ENCODE measurements around the gene GLS. TPM values are rescaled to one million over a fixed set of nuclear protein-coding genes. Genes with fewer than 3 reads are reported as not detected.

GLS gene
- total RNA-seq, 3 donors from 2014 or later: 96.7 to 157 (median 133) TPM

GRCh38 chr2:190980630-190981209 is 100.1 kb downstream of the GLS start:
- DNase-seq (ENCODE audit: low spot score in 2 of 2): no peak
- Histone ChIP-seq H3K27me3 (no peaks in the 10 kb centered on the region), H3K4me1 (no peaks in the 10 kb centered on the region), H3K4me3 (no peak overlapping the region), H3K27ac (peak overlapping the region; percentile 56 to 76), H3K9me3 (no peaks in the 10 kb centered on the region), H3K36me3 (peaks cover 18% of the 10 kb centered on the region)
- intact Hi-C loops (cut with DNase I; ENCODE audit: low total_unique reads): no loop called here
- TF ChIP-seq CTCF (IDR thresholded peaks at IDR 0.05) (no peak), POLR2A (IDR thresholded peaks at IDR 0.05) (no peak), POLR2AphosphoS5 (IDR thresholded peaks at IDR 0.05) (no peak)

GRCh38 chr2:190981333-190981732 is 100.7 kb downstream of the GLS start:
- no peaks in the 10 kb centered on the region for H3K9me3 ChIP-seq
- peaks cover 18% of the 10 kb centered on the region for H3K36me3 ChIP-seq
- no peaks in the 10 kb centered on the region for H3K27me3 ChIP-seq
- intact Hi-C loops (cut with DNase I; ENCODE audit: low total_unique reads): no loop called here
- DNase-seq (ENCODE audit: low spot score in 2 of 2): no peak
- no peak overlapping the region for H3K27ac ChIP-seq
- no peaks in the 10 kb centered on the region for H3K4me1 ChIP-seq
- H3K4me3 ChIP-seq: no peak overlapping the region
- TF ChIP-seq POLR2A (IDR thresholded peaks at IDR 0.05) (no peak), CTCF (IDR thresholded peaks at IDR 0.05) (no peak), POLR2AphosphoS5 (IDR thresholded peaks at IDR 0.05) (no peak)

- intact Hi-C loops (cut with DNase I; ENCODE audit: low total_unique reads): no loop called here
Observed at GRCh38 chr2:190981733-190982132, 101.1 kb downstream of the GLS start.

GRCh38 chr2:190982262-190983034 is 101.8 kb downstream of the GLS start:
- Histone ChIP-seq H3K9me3 (no peaks in the 10 kb centered on the region), H3K27ac (no peak overlapping the region), H3K4me3 (no peak overlapping the region), H3K36me3 (peaks cover 18% of the 10 kb centered on the region), H3K4me1 (no peaks in the 10 kb centered on the region), H3K27me3 (no peaks in the 10 kb centered on the region)
- no peak for DNase-seq (ENCODE audit: low spot score in 2 of 2)
- TF ChIP-seq CTCF (IDR thresholded peaks at IDR 0.05) (no peak), POLR2A (IDR thresholded peaks at IDR 0.05) (no peak), POLR2AphosphoS5 (IDR thresholded peaks at IDR 0.05) (no peak)
- intact Hi-C loops (cut with DNase I; ENCODE audit: low total_unique reads): no loop called here

More at GRCh38 chr2:190981733-190982132, 101.1 kb downstream of the GLS start:
- H3K9me3 ChIP-seq: no peaks in the 10 kb centered on the region
- no peaks in the 10 kb centered on the region for H3K27me3 ChIP-seq
- TF ChIP-seq POLR2AphosphoS5 (IDR thresholded peaks at IDR 0.05) (no peak), CTCF (IDR thresholded peaks at IDR 0.05) (no peak), POLR2A (IDR thresholded peaks at IDR 0.05) (no peak)
- no peaks in the 10 kb centered on the region for H3K4me1 ChIP-seq
- H3K36me3 ChIP-seq: peaks cover 18% of the 10 kb centered on the region
- H3K4me3 ChIP-seq: no peak overlapping the region
- H3K27ac ChIP-seq: no peak overlapping the region
- no peak for DNase-seq (ENCODE audit: low spot score in 2 of 2)

- no peaks in the 10 kb centered on the region for H3K9me3 ChIP-seq
- intact Hi-C loops (cut with DNase I; ENCODE audit: low total_unique reads): no loop called here
- no peak overlapping the region for H3K27ac ChIP-seq
- H3K36me3 ChIP-seq: peaks cover 18% of the 10 kb centered on the region
- no peaks in the 10 kb centered on the region for H3K4me1 ChIP-seq
- H3K4me3 ChIP-seq: no peak overlapping the region
- H3K27me3 ChIP-seq: no peaks in the 10 kb centered on the region
- DNase-seq (ENCODE audit: low spot score in 2 of 2): no peak
- no peak for TF ChIP-seq POLR2A (IDR thresholded peaks at IDR 0.05)
- TF ChIP-seq POLR2AphosphoS5 (IDR thresholded peaks at IDR 0.05): no peak
- no peak for TF ChIP-seq CTCF (IDR thresholded peaks at IDR 0.05)
Observed at GRCh38 chr2:190984595-190984994, 104.0 kb downstream of the GLS start.
